Posterior vena cava (tissue), 2 donors: ENCODE data around the gene TMEM209. TPM values are rescaled to one million over a fixed set of nuclear protein-coding genes. Genes with fewer than 3 reads are reported as not detected.
"Not testable (repeated sequence)": the region's sequence is repeated elsewhere in the genome, so short reads cannot be mapped to it uniquely, and the experiment has no call there.

Experiments
- DNase-seq: peaks from one replicate; pipeline ENCODE4 v3.0.0-alpha.2; 2020; ENCODE audit warnings: low spot score
- intact Hi-C, 2 donors: fragments of 100-400 bp; cut with DNase I; formaldehyde crosslinking; loops; one replicate each; pipeline versions ENCODE4 v1.14.1 to v1.14.2; 2022 to 2023
- total RNA-seq, 2 donors: library from RNA; stranded (reverse); fragmentation: NEBNext Ultra II Directional; extraction: Animal tissue kit (Norgen Biotek cat#: 25700); gene quantifications; one replicate each; pipeline ENCODE4 v1.2.1, GENCODE V29; 2021
- donor health status: DM: yes; HTN: yes; CAD: no.
- donor health status: DM: yes; HTN: yes; CAD: no.

Gene TMEM209
- total RNA-seq, 2 donors from 2014 or later, result 12.4 to 12.8 TPM

DNA sequence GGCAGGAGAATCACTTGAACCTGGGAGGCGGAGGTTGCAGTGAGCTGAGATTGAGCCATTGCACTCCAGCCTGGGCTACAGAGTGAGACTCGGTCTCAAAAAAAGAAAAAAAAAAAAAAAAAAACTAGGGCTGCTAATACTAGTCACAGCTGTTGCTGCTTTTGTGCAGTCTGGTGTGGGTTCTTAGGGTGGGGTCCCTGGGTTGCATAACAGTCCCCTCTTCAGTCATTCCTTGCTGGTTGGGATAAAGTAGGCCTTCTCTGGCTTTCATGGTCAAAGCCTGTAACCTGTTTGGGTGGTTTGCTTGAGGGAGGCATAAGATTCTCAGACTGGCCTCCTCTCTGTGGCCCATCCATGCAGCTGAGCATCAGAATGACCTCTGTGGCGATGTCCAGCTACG, 16.5 kb upstream of the TMEM209 start:
- no peak for DNase-seq

DNA sequence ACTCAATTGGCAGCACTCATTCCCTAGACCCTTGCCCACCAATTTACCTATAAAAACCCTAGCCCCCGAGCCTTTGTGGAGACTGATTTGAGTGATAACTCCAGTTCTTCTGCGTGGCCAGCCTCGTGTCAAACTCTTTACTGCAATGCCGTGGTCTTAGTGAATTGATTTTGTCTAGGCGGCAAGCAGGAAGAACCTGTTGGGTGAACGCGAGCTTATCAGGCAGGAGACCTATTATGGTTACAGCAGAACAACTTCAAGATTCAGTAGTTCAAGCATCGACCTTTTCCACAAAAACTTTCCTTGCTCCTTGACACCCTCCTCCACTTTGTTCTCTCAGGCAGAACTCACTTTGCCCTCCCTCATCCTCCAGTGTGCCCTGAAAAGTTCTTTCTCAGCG, 14.7 kb upstream of the TMEM209 start:
- DNase-seq, result no peak
- intact Hi-C loops, result no loop called here

More for the DNA sequence above, 16.5 kb upstream of the TMEM209 start:
- intact Hi-C loops, result no loop called here

DNA sequence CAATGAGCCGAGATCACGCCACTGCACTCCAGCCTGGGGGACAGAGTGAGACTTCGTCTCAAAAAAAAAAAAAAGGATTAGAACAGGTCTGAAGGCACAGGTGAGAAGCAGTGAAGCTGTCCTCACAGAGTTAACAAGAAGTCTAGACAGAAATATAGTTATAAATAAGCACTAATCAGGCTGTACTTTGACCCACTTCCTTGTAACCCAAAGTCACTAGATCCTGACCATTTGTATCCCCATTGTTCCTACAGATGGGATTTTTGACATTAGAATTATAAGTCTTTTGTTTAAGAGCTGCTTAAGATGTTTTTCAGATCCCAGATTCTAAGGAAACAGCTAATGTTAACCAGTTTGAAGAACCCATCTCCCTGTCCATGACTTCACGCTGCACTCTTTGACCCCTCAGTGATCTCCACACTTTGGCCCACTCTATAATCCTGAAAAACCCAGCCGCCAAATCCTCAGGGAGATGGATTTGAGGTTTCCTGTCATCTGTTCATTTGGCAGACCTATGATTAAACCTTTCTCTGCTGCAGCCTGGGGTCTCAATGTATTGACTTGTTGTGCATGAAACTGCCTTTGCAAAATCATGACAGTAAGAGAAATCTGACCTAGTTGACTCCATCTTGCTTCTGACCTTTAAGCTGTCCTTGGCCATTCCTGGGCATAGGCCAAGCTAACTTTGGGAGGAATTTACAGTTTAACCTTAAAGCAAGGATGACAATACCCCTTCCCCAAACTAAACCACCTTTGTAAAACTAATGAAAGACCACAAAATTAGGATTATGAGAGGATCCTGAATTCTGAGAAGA, 13.8 kb upstream of the TMEM209 start:
- intact Hi-C loops, result no loop called here
- DNase-seq, result no peak

DNA sequence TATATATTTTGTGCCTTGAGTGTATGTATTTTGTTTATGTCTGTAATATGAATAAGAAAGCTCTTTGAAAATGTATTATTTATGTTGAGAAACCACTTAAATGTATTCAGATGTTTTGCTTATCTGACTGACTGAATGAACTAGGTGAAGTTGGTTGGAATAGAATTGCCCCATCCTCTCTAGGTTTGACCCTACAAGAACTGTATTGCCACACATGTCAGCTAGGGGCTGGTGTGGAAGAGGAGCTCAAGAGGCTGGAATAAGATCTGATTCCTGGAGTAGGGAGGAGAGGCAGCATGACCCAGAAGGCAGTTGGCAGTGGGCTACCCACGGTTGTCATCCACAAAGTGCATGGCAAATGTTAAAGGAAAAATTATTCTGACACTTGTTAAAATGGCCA, 11.5 kb upstream of the TMEM209 start:
- DNase-seq, result no peak
- intact Hi-C loops, result no loop called here

DNA sequence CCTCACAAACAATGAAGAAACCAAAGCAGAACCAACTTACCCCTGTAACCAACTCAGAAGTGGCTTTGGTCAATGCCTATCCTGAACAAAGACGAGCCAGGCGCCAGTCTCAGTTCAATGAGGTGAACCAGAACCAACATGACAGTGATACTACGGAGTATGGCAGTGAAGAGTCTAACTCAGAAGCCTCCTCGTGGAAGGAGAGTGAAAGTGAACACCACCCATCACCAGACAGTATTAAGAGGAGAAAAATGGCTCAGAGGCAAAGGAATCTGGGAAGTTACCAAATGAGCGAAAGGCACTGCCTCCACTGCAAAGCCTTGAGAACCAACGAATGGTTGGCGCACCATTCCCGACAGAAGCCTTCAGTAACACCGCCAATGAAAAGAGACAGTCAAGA, 10.8 kb upstream of the TMEM209 start:
- intact Hi-C loops, result no loop called here
- DNase-seq, result no peak

DNA sequence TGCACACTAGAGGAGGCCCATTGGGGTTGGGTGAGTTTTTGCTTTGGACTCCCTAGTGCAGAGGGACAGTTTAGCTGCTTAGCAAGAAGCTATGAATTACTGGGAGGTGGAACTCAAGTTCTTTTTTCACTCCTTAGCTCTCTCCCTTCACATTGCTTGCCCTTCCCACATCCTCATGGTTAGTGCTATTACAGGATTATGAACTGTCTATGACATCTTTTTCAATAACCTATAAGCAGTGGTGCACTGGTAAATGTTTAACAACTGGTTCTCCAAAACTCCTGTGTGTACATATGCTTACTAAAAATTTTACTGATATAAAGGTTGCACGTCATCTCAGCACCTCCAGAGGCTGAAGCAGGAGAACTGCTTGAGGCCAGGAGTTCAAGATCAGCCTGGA, 8.6 kb upstream of the TMEM209 start:
- no peak for DNase-seq
- intact Hi-C loops, result no loop called here

DNA sequence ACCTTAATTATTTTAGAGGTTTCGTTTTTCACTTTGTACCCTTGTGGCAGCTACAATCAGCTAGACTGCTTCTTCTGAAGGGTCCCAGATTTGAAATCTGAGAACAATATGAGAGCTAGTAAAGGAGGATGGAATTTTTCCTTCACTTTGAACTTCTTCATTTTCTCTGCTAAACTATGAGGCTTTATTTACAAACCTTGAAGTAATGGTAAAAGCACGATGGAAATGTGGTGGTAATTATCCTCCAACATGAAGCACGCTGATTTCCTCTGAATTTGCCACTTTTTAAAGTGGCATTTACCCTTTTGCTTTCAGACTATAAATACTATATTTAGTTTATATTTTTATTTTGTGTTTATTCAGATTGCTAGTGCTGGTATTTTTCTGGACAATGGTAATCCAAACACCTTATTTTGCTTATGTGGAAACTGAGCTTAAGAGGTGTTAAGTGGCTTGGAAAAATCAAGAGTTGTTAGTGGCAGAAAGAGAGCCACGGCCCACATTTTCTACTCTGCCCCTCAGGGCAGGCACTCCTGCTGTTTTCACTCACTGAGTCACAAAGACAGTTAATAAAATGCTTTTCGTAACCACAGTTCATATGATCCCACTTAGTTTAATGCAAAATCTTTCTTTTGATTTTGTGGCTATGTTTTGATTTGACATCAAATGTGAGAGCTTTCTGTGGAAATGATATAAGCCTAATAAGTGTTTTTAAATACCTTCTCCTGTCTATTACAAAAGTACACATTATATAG, 5.2 kb upstream of the TMEM209 start:
- no peak for DNase-seq
- intact Hi-C loops, result no loop called here

DNA sequence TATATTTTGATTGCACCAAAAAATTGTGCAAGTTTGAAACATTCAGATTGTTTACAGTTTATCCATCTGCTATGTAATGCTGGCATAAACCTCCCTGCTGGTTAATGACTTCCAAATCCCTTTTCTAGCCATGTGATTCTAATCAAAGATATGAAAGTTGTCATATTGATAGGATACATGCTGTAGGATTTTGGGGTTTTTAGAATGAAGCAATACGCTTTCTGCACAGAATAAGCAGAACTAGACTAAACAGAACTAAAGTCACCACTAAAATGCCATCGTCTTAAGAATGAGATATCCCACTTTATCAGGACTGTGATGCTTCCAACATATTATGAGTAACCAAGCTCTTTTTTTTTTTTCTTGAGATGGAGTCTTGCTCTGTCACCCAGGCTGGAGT, 3.3 kb upstream of the TMEM209 start:
- intact Hi-C loops, result no loop called here
- DNase-seq, result no peak

DNA sequence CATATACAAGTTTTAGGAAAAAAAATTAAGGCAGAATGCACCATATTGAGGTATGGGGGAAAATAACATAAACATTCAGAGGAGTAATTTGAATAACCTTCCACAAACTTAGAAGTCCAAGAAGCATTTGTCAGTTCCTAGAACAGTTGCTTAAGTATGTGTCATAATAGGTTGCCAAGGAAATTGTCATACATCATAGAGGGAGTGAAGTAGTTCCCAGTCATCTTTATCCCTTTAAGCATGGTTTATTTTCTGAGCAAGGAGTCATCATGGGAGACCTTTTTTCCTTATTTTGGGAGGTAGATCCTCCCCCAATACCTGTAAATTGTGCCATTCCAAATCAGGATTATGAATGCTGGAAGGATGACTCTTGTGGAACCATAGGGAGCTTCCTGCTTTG, 2.4 kb upstream of the TMEM209 start, which contains the start of gene SSMEM1:
Gene SSMEM1 (plus strand): TSS at position 219 of the 400 bp plus-strand sequence. CDS start 51 bp downstream, at position 270.
- intact Hi-C loops, result no loop called here
- DNase-seq, result no peak

DNA sequence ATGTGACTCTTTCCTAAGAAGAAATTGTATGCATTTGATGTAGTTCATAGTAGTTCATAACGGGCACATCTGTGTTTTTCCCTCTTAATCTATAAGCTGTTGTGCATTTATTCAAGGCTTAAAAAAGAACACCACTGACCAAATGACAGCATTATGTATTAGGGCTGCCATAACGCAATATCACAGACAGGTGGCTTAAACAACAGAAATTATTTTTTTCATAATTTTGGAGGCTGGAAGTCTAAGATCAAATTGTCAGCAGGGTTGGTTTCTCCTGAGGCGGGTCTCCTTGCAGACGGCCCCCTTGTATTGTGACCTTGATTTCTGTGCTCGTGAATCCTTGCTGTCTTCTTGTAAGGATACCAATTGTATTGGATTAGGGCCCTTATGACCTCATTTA, 1.8 kb upstream of the TMEM209 start:
- intact Hi-C loops, result no loop called here
- no peak for DNase-seq

DNA sequence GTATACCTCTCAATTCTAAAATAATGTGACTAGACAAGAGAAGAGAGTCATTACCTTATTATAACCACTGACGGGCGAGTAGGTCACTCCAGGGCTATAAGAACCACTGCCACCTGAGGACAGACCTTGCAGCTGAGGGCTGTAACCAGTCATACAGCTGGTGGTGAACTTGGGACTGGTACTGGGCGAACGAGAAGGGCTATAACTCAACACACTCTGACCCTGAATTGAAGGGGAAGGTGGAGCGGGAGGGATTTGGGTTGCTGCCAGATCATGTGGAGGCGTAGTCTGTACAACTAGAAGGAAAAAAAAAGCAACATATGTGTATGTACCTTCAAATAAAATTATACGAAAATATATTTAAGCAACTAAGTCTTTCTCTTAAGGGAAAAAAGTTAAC, 3.4 kb downstream of the TMEM209 start:
- DNase-seq, result no peak
- intact Hi-C loops, result no loop called here

DNA sequence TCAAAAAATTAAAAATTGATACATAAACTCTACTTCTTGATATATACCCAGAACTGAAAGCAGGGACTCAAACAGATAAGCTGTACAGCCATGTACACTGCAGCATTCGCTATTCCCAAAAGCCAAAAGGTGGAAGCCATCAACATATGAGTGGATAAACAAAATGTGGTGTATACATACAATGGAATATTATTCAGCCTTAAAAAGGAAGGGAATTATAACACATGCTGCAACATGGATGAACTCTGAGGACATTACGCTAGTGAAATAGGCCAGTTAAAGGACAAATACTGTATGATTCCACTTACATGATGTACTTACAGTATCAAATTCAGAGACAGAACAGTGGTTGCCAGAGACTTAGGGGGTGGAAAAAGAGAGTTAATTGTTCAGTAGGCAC, 8.1 kb downstream of the TMEM209 start:
- no peak for DNase-seq
- intact Hi-C loops, result no loop called here

DNA sequence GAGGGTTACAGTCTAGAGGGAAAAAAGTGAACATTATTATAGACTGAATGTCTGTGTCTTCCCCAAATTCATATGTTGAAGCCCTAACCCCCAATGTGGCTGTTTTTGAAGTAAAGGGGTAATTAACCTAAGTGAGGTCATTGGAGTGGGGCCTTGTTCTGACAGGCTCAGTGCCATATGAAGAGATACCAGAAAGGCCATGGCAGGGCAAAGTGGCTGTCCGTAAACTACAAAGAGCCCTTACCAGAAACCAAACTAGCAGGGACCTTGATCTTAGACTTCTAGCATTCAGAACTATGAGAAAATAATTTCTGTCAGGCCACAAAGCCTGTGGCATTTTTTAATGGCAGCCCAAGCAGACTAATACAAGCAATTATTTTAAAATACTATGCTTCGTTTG, 8.7 kb downstream of the TMEM209 start:
- intact Hi-C loops, result no loop called here
- DNase-seq, result no peak

DNA sequence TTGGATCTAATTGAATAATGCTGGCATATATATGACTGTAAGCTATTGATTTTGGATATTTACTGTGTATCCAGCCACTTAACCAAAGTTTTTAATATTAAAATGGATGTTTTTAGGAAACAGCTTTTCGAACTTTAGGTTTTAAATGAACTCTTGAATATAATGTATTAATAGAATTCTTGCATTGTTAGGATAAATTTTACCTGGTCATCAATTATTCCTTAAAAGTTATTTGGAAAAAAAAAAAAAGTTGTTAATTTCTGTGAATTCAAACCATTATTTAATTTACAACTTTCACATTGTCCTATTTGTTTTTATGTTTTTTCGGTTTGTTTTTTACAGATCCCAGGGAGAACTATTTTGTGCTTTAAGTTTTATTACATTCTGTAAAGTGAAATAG, 9.8 kb downstream of the TMEM209 start:
- intact Hi-C loops, result no loop called here
- no peak for DNase-seq

DNA sequence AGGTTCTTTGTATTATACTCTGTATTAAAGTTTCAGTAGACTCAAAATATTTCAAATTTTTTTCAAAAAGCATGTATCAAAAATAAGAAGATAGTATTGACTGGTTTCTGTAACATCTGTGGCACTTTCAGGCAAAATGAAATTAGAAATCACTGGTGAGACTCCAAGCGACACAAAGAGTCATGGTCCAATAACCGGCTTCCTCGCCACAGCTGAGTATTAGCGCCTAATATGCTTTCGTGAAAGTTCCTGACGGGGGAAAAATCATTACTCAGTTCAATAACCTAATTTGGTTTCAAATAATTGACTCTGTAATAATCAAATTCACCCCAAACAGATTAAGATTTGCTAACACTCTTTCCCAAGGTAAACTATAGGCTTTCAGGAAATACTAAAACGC, 13.4 kb downstream of the TMEM209 start:
- intact Hi-C loops, result no loop called here
- no peak for DNase-seq

DNA sequence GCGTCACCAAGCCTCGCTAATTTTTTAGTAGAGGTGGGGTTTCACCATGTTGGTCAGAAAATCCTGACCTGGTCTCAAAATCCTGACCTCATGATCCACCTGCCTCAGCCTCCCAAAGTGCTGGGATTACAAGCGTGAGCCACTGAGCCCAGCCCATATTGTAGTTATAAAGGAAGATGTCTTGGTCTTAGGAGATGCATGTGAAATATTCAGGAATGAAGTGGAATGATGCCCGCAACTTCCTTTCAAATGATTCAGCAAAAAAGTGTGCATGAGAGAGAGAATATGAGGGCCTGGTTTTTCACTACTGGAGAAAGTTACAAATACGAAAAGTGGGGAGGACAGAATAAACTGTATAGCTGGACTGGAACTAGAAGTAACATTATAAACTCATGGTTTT, 15.9 kb downstream of the TMEM209 start:
- no peak for DNase-seq
- intact Hi-C loops, result no loop called here

DNA sequence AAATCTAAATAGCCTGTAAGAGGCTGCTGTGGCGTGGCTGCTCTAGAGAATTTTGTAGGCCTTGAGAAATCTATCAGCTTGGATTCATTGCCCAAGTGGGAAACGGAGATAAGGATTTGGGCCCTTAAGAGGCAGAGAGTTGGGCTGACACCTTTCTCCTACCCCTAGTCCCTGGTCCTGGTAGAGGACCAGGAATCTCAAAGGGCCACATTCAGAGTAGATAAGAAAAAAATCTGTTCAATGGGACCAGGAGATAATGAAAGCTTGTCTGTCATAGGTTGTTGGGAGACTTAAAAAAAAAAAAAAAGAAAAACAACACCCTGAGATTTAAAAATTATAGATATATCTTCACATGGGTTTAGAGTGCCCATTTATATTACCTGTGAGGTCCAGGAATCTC, 17.8 kb downstream of the TMEM209 start:
- intact Hi-C loops, result no loop called here
- no peak for DNase-seq

DNA sequence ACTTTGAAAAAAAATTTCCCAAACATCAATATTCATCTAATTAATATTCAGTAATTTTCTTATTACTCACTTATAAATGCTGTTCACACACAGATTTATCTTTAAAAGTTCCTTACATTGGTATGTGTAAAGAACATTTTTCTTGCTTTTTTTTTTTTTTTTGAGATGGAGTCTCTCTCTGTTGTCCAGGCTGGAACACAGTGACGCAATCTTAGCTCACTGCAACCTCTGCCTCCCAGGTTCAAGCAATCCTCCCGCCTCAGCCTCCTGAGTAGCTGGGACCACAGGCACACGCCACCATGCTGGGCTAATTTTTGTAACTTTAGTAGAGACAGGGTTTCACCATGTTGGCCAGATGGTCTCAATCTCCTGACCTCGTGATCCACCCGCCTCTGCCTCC, 20.9 kb downstream of the TMEM209 start:
- intact Hi-C loops, DNase-seq: not testable (repeated sequence)

DNA sequence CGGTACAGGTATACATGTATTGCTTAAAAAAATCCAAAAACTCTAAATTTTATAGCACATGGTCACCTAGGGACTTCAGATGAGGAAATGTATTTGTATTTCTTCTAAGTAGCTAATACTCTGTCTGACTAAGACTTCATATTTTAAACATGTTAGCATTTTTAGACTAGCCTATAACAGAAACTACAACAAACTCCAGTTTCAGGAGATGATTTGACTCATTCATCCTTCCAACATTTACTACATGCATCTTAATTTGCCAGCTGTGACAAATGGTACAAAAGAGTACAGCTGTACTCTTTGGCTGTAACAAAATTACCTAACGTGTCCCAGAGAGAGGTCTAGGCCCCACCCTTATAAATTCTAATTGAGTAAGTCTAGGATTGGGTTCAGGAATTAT, 22.2 kb downstream of the TMEM209 start:
- intact Hi-C loops, result no loop called here
- no peak for DNase-seq

DNA sequence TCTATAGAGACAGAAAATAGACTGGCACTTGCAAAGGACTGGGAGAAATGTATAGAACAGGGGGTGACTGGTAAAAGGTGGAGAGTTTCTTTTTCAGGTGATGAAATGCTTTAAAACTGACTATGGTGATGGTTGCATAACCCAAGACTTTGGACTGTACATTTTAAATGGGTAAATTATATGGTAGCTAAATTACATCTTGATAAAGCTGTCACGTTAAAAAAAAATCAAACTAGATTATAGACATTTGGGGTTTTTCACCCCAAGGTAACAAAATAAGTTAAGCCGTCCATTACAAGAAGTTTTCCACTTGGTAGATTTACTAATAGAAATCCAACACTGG, 24.0 kb downstream of the TMEM209 start:
- no peak for DNase-seq
- intact Hi-C loops, result no loop called here
